GM19372 (cell line): Measurements from ENCODE around the gene COL8A2.

Experiments used
- ATAC-seq: cut with Tn5 transposase; IDR thresholded peaks from one replicate; pipeline ENCODE4 v1.9.1; 2021; ENCODE audit warnings: mild to moderate bottlenecking, low read depth, moderate library complexity; ENCODE audit not compliant: unreplicated experiment

Gene COL8A2

GRCh38 chr1:36092798-36093185, 32.2 kb downstream of the COL8A2 start:
- ATAC-seq, result no peak

DNA sequence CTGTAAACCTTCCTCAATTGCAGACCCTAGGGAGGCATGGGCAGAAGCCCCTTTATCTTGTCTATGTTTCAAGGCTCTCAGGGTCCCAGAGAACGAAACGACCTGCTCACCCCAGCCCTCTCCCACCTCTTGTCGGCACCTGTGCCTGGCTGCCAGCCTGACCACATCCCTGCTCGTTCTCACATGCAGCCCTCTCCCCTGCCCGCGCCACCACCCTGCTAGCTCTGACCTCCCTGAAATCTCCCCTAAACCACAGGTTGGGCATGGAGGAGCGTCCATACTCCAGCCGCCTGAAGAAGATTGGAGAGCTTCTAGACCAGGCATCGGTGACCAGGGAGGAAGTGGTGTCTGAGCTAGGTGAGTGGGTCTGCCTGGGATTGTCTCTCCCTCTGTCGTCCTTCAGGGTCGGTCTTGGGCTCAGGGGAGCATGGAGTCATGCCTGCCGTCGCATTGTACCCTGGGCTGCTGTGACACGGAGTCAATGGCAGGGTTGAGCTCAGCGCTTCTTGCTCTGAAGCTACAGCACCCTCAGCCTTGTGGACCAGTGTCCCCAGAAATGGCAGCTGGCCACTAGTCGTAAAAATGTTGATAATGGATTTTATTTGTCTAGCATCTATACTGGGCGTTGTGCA, 32.7 kb downstream of the COL8A2 start:
- ATAC-seq, result no peak

- no peak for ATAC-seq
Observed at GRCh38 chr1:36091698-36092097, 33.3 kb downstream of the COL8A2 start.

DNA sequence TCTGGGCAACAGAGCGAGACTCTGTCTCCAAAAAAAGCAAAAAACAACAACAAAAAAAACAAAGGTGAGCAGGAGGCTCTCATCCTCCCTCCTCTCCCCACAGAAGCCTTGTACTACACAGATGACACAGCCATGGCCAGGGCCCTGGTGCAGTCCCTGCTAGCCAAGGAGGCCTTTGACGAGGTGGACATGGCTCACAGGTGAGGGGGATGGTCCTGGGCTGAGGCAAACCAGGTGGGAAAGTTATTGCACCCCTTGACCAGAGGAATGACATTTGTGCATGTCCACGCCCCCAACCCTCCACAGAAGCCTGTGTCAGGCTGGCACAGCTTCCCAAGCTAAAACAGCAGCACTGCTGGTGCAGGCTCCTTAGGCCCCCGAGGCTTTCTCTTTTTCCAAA, 33.9 kb downstream of the COL8A2 start:
- no peak for ATAC-seq

DNA sequence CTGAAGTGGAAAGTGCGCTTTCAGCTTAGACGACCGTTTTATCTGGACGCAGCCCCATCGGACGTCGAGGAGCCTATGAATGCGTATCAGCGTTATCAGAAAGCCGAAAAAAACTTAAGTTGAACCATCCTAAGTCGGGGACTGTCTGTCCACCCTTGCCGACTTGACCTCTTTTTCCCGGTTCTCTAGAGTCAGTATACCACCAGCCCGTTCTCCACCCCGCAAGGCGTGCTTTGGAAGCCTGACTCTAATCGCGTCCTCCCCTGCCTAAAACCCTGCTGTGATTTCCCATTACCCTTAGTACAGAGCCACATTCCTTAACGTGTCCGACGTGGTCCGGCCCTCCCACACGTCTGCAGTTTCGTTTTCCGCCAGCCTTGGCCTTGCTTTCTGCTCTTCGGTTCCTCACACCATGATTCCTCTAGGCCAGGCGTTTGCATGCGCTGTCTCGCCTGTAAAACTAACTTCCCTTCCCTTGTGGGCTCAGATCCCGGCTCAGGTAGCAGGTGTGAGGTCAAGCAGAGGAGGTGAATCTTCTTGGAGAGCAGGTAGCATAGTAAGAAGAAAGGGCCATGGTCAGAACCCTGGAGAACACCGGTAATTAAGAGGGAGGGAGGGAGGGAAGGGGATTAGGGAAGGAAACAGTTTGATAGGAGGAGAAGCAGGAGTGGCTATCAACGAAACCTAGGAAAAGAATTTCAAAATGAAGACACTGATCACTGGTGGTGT, 35.5 kb downstream of the COL8A2 start:
- ATAC-seq, result peak; percentile 6

DNA sequence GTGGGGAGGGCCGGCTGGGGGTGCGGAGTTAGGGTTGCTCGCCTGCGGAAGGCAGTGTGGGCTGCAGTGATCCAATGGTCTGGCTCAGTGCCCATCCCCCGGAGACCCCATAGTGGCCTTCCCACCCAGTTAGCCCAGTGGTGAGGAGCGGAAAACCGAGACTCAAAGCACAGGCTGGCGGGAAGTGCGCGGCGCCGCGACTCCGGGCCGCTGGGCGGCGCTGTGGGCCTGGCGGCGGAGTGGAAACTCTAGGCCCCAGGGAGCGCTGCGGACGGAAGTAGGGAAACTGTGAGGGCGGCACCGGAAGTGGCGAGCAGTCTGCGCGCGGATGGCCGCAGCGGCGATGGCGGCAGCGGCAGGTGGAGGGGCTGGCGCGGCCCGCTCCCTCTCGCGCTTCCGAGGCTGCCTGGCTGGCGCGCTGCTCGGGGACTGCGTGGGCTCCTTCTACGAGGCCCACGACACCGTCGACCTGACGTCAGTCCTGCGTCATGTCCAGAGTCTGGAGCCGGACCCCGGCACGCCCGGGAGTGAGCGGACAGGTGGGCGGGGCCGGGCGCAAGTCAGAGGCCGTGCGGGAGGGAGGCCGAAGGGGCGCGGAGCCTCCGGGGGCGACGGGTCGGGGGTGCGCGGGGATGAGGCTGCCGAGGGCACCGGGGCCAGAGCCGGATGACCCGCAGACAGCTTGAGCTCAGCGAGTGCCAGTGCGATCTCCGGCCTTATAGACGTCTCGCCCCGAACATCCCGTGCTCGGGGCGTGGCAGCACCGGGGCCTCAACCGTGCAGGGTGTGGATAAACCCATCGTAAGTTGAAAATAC, 36.2 kb downstream of the COL8A2 start, which contains the start of gene ADPRS:
Gene ADPRS (plus strand): TSS at position 316 of the 816 bp plus-strand sequence. CDS start 13 bp downstream, at position 329.
- ATAC-seq, result peak; percentile 87

DNA sequence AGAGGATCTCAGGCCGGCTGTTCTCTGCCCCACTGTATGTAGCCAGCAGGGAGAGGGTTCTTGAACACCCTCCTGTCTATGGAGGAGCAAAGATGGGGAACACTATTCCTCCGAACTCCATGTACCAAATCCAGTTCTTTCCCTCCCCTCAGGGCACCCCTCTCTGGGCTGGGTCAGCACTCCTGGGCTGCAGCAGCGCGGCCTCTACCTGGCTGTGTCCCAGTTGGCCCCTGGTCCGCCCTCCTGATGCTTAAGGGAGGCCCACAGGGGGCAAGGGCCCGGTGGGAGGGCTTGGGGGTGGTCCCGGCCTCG, 36.8 kb downstream of the COL8A2 start:
- no peak for ATAC-seq

DNA sequence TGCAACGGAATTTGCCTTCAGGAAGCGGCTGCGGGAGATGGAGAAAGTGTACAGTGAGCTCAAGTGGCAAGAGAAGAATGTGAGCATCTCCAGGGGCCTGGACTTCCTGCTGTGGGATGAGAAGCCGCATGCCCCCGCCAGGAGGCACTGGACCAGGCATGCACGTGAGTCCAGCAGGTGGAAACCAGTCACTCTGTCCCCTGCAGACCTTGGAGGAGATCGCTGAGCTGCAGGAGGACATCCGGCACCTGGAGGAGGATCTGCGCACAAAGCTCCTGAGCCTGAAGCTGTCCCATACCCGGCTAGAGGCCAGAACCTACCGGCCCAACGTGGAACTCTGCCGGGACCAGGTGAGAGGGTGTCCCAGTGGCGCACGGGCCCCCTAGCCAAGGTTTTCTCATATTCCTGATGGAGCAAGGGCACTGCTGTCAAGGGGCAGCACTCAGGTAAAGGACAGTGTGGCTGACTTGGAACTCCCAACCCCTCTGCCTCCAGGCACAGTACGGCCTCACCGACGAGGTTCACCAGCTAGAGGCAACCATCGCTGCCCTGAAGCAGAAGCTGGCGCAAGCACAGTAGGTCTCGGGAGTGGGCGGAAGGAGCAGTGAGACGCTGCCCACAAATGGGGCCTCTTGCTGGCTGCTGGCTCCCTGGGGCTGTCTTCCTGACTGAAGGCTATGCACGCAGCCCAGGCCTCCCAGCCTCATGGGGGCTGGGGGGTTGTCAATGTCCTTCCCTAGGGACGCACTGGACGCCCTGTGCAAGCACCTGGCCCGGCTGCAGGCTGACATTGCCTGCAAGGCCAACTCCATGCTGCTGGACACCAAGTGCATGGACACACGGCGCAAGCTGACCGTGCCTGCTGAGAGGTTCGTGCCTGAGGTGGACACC, 37.5 kb downstream of the COL8A2 start:
- no peak for ATAC-seq

DNA sequence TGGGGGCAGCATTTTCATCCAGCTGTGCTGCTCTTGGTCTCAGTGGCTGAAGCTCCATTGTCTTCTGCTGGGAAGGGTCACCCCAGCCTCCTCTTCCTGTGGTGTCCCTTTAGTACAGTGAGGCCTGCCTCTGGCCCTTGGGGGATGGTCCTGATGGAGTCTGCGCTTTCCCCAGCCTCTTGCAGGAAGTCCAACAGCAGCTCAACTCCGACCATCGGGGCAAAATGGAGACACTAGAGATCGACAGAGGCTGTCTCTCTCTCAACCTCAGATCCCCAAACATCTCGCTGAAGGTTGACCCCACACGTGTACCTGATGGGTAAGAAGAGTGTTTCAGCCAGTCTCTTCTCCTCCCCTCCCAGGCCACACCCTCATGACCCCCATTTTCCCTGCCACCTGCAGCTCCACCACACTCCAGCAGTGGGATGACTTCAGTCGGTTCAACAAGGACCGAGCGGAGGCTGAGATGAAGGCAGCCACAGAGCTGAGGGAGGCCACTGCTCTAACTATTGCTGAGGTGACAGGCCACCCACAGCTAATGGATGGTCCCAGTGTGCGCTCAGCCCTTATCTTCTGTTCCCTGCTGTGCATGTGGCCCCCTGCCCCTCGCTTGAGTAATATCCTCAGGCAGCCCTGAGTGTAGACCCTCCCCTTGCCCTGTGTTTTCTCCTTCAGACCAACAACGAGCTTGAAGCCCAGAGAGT, 38.3 kb downstream of the COL8A2 start:
- ATAC-seq, result no peak

GRCh38 chr1:36085686-36086526, 39.1 kb downstream of the COL8A2 start:
- no peak for ATAC-seq

GRCh38 chr1:36085126-36085525, 39.9 kb downstream of the COL8A2 start:
- no peak for ATAC-seq

DNA sequence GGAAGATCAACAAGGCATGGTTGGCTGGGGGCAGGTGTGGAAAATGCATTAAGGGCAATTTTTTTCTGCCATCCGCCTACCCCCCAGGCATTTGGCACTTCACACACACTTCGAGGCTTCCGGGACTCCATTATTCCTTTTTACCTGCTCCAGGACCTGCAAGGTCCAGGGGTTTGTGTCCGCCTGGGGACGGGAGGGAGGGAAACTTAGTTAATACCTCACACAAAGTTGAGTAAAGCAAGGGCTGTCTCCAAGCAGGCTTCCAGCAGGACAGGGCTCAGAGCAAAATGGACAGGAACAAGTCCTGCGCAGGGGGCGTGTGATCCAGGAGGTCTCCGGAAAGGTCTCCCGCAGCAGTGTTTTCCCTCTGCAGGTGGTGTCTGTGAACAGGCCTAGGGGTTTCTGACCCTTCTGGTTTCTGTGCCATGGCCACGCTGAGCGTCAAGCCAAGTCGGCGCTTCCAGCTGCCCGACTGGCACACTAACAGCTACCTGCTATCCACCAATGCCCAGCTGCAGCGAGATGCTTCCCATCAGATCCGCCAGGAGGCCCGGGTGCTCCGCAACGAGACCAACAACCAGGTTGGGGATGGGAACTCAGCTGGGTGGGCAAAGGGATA, 40.4 kb downstream of the COL8A2 start:
- no peak for ATAC-seq

GRCh38 chr1:36083635-36084496, 41.2 kb downstream of the COL8A2 start, which contains the start of gene TEKT2:
Gene TEKT2, plus strand, starts transcription at chr1:36084094. Its CDS starts 828 bp downstream, at chr1:36084922.
- no peak for ATAC-seq

DNA sequence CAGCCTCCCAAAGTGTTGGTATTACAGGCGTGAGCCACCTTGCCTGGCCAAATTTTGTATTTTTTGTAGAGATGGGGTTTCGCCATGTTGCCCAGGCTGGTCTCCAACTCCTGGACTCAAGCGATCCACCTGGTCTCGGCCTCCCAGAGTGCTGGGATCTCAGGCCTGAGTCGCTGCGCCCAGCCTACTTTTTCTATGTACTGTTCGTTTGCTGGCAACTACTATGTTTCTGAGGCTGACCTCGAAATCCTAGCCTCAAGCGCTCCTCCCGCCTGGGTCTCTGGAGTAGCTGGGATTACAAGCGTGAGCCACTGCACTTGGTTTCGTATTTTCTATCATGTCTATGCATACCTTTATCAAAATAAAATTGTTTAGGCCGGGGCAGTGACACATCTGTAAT, 41.8 kb downstream of the COL8A2 start:
- no peak for ATAC-seq

GRCh38 chr1:36081926-36082485, 43.0 kb downstream of the COL8A2 start:
- no peak for ATAC-seq

DNA sequence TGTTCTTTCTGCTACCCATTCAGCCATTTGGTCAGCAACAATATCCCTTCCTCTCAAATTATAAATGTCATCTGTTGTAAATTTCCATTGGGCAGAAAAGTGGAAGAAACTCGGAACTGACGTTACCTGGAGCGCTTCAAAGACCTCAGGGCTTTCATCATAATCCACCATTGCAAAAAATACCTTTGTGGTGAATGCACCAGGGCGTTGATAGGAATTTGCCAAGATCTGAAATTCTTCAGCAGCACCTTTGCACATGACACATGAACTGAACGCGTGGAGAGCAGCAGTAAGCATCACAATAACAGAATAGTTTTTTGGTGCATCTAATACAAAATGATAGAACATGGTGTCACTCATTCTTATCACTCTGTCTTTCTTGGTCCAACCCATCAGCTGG, 44.2 kb downstream of the COL8A2 start:
- ATAC-seq, result no peak

- ATAC-seq, result no peak
Observed at GRCh38 chr1:36080236-36080635, 44.8 kb downstream of the COL8A2 start.
